SK-N-MC (cell line): ENCODE data around the gene SELENOO.
"Not testable (repeated sequence)": the region's sequence is repeated elsewhere in the genome, so short reads cannot be mapped to it uniquely, and the experiment has no call there.

Experiments used
- DNase-seq: peaks from one replicate; pipeline ENCODE4 v3.0.0-alpha.2; 2011; ENCODE audit warnings: low read depth, low spot score
- H3K27ac ChIP-seq: fragments of 200-600 bp; sonication (generic); 2 replicates; pipeline ENCODE4 v1.5.1; 2016; ENCODE audit warnings: mixed run types
- H3K36me3 ChIP-seq: fragments of 200-600 bp; sonication (generic); 2 replicates; pipeline ENCODE4 v1.6.1; 2017; ENCODE audit warnings: antibody characterized with exemption, low read length, mixed read lengths; ENCODE audit not compliant: insufficient read depth
- H3K4me3 ChIP-seq: fragments of 200-600 bp; sonication (generic); 2 replicates; pipeline ENCODE4 v1.5.1; 2016
- H3K9ac ChIP-seq: fragments of 200-600 bp; sonication (generic); 2 replicates; pipeline ENCODE4 v1.8.0; 2017; ENCODE audit warnings: mixed run types, mixed read lengths; ENCODE audit not compliant: insufficient read length
- H3K9me3 ChIP-seq: fragments of 200-600 bp; sonication (generic); 2 replicates; pipeline ENCODE4 v1.6.1; 2017; ENCODE audit warnings: low read depth, mild to moderate bottlenecking, antibody characterized with exemption, low read length, moderate library complexity, mixed read lengths
- EZH2 ChIP-seq: fragments of 200-600 bp; sonication (generic); IDR thresholded peaks from one replicate; pipeline ENCODE4 v1.6.1; 2017; ENCODE audit warnings: antibody characterized with exemption
- FOXP2 ChIP-seq: optimal IDR thresholded peaks from 2 replicates; pipeline ENCODE3; 2011; ENCODE audit warnings: mild to moderate bottlenecking, moderate library complexity; ENCODE audit not compliant: insufficient read depth; ENCODE audit errors: extremely low read length, control extremely low read depth
- POLR2AphosphoS5 ChIP-seq: IDR thresholded peaks from 2 replicates; pipeline ENCODE4 v1.6.1; 2012; ENCODE audit warnings: mild to moderate bottlenecking, low read depth, low read length, borderline replicate concordance

Gene SELENOO

GRCh38 chr22:50161508-50162390 lies 39.1 kb upstream of the SELENOO start:
- no peak for DNase-seq
- Histone ChIP-seq H3K4me3 (no peak overlapping the region), H3K9me3 (no peaks in the 10 kb centered on the region), H3K36me3 (no peaks in the 10 kb centered on the region), H3K27ac (no peak overlapping the region), H3K9ac (no peak overlapping the region)
- TF ChIP-seq EZH2 (no peak), FOXP2 (no peak), POLR2AphosphoS5 (no peak)

- no peak for DNase-seq
Observed at GRCh38 chr22:50162391-50162956, 38.3 kb upstream of the SELENOO start.

GRCh38 chr22:50165436-50166123 lies 35.2 kb upstream of the SELENOO start:
- no peak for TF ChIP-seq FOXP2
- TF ChIP-seq EZH2, result no peak
- TF ChIP-seq POLR2AphosphoS5, result no peak
- no peak for DNase-seq
- Histone ChIP-seq H3K9me3 (no peaks in the 10 kb centered on the region), H3K27ac (no peak overlapping the region), H3K9ac (no peak overlapping the region), H3K4me3 (no peak overlapping the region), H3K36me3 (no peaks in the 10 kb centered on the region)

More at GRCh38 chr22:50162391-50162956, 38.3 kb upstream of the SELENOO start:
- TF ChIP-seq FOXP2 (no peak), POLR2AphosphoS5 (no peak), EZH2 (no peak)
- Histone ChIP-seq H3K27ac (no peak overlapping the region), H3K9ac (no peak overlapping the region), H3K9me3 (no peaks in the 10 kb centered on the region), H3K4me3 (no peak overlapping the region), H3K36me3 (no peaks in the 10 kb centered on the region)

GRCh38 chr22:50167689-50168489 lies 32.9 kb upstream of the SELENOO start:
- DNase-seq, result no peak
- Histone ChIP-seq H3K9me3 (no peaks in the 10 kb centered on the region), H3K9ac (no peak overlapping the region)

GRCh38 chr22:50168490-50169180 lies 32.2 kb upstream of the SELENOO start:
- H3K4me3 ChIP-seq, result not testable (repeated sequence)
- peak overlapping the region; percentile 68; the same call in 1 of the 2 replicates for H3K27ac ChIP-seq

More at GRCh38 chr22:50167689-50168489, 32.9 kb upstream of the SELENOO start:
- no peaks in the 10 kb centered on the region for H3K36me3 ChIP-seq
- H3K27ac ChIP-seq, result no peak overlapping the region
- no peak overlapping the region for H3K4me3 ChIP-seq
- no peak for TF ChIP-seq POLR2AphosphoS5

GRCh38 chr22:50169181-50169759 lies 31.5 kb upstream of the SELENOO start:
- H3K27ac ChIP-seq, result peak overlapping the region; percentile 68; the same call in 1 of the 2 replicates
- H3K4me3 ChIP-seq, result 0 out of 2 replicates have a peak overlapping the region, but pooled peaks have one; percentile 69
- H3K9ac ChIP-seq, result no peak overlapping the region
- TF ChIP-seq FOXP2 (no peak), POLR2AphosphoS5 (no peak), EZH2 (no peak)
- no peaks in the 10 kb centered on the region for H3K9me3 ChIP-seq
- no peaks in the 10 kb centered on the region for H3K36me3 ChIP-seq
- no peak for DNase-seq

More at GRCh38 chr22:50168490-50169180, 32.2 kb upstream of the SELENOO start:
- not testable (repeated sequence) for H3K9ac ChIP-seq, DNase-seq, H3K9me3 ChIP-seq, H3K36me3 ChIP-seq

- no peak for TF ChIP-seq POLR2AphosphoS5
- TF ChIP-seq EZH2, result no peak
- Histone ChIP-seq H3K27ac (no peak overlapping the region), H3K9ac (no peak overlapping the region), H3K36me3 (no peaks in the 10 kb centered on the region), H3K4me3 (peak overlapping the region; percentile 69), H3K9me3 (no peaks in the 10 kb centered on the region)
- DNase-seq, result no peak
Observed at GRCh38 chr22:50169774-50170341, 31.0 kb upstream of the SELENOO start.
